Body of pancreas (tissue), 4 donors: ENCODE data around the gene COG3.

Experiments used
- POLR2A ChIP-seq, 3 donors: fragments of 450-650 bp; IDR thresholded peaks; one replicate each; pipeline ENCODE4 v1.6.1; 2016; ENCODE audit warnings: antibody characterized with exemption in 3 of 3, mild to moderate bottlenecking in 2 of 3
- TF ChIP-seq, protein P1 (sequence below), 7 experiments: fragments of 450-650 bp in 4 of 7; fragments of 200-600 bp in 3 of 7; sonication (generic) in 3 of 7; IDR thresholded peaks; one replicate each; pipeline ENCODE4 v1.5.1; 2016 to 2019; ENCODE audit warnings: antibody characterized with exemption in 7 of 7

DNA sequence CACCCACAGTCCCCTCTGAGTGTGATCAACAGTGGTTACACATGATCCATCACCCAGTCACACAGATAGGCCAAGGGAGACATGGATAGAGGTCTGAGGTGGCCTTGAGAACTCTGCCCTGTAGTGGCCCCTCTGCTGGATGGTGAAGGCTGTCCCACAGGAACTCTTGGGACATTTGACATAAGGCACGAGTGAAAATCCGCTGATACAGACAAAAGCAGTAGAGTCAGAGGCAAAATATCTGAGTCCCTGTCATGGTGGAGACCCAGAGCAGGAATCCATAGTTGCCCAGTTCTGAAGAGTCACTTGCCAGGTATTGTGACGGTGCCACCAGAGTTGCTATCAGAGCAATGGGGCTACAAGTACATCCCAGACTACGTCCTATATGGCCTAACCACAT is 27.8 kb upstream of the COG3 start:
- TF ChIP-seq POLR2A (IDR thresholded peaks at IDR 0.05), result no peak
- TF ChIP-seq, protein P1, sequence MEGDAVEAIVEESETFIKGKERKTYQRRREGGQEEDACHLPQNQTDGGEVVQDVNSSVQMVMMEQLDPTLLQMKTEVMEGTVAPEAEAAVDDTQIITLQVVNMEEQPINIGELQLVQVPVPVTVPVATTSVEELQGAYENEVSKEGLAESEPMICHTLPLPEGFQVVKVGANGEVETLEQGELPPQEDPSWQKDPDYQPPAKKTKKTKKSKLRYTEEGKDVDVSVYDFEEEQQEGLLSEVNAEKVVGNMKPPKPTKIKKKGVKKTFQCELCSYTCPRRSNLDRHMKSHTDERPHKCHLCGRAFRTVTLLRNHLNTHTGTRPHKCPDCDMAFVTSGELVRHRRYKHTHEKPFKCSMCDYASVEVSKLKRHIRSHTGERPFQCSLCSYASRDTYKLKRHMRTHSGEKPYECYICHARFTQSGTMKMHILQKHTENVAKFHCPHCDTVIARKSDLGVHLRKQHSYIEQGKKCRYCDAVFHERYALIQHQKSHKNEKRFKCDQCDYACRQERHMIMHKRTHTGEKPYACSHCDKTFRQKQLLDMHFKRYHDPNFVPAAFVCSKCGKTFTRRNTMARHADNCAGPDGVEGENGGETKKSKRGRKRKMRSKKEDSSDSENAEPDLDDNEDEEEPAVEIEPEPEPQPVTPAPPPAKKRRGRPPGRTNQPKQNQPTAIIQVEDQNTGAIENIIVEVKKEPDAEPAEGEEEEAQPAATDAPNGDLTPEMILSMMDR (IDR thresholded peaks at IDR 0.05), result no peak
